ENCODE results near the gene LDAH. TPM values are rescaled to one million over a fixed set of nuclear protein-coding genes. Genes with fewer than 3 reads are reported as not detected.

LDAH gene
- 11.5 and 16.2 TPM in 2 replicates for total RNA-seq

DNA sequence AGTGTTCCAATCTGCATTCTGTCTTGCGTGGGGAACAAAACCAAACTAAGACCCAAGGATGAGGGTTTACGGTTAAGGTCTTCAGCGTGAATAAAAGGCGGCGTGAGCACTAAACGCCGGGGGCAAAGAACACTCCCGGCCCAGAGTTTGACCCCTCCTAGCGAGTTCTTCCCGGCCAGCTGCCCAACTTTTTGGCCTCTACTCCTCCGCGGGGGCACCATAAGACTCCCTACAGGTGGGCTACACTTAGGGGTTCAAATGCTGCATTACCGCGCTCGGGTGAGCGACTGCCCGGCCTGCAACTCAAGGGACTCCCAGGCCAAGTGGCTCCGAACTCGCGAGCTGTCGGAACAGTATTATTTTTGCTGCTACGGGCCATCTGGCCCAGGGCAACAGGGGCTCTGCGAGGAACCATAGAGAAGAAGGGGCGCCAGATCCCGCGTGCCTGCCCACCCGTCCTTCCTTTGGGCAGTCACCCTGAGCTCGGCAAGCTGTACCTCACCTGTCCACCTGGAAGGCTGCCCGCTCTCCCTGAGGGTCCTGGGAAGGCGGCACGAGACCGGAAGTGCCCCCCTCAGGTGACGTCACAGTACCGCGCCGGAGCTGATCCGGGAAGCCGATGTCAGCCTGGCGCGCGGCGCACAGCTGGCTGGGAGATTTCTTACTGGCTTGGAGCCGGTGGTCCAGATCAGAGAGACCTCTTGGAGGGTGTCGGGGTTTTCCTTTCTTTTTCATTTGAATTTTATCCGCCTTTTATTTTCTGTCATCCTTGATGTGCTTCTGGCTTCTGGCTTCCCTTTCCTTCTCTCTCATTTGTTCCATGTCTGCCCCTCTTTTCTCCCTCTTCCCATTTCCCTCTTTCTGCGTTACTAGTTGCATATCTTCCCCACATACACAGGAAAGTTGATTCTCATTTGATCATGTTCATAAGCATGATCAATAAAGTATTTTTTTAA, at the start of gene LDAH:
TSS of gene LDAH (minus strand) at position 567 of the 956 bp plus-strand sequence. CDS start 21,638 bp downstream, outside the sequence.

DNA sequence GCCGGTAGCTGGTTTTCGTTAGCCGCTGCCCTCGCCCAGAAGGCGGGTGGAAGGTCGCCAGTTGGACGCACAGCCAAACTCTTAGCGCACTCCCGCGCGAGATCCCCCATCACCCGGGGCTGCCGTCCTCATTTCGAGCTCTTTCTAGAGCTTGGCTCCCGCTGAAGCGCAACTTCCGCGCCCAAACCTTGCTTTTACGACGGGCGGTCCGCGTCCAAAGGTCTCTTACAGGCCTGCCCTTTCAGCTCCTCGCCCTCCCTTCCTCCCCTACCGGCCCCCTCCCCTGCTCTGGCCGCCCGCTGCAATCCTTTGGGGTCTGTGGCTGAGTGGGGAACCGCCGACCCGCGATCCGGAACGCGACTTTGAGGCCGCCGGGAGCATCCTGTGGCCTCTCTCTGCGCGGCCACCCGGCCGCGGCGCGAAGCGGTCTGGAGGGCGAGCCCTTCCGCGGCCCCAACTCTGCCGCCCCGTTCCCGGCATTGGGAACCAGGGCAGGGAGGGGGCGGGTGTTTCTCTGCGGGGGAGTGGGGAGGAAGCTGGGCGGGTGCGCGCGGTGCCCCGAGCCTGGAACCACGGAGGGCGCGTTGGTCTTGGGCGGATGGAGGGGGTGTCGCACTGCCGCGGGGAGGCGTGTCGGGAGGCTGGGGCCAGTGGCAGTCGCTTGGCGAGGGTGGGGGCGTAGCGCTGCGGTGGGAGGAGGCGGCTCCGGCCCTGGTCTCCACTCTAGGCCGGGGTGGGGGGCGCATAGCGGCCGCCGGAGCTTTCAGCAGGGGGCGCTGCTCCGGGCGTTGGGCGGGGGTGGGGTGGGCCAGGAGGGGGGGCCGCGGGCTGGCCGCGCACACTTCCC, 156.4 kb downstream of the LDAH start, which contains the start of gene GDF7:
TSS of gene GDF7 (plus strand) at position 841 of the 847 bp plus-strand sequence. CDS start 96 bp downstream, outside the sequence.

DNA sequence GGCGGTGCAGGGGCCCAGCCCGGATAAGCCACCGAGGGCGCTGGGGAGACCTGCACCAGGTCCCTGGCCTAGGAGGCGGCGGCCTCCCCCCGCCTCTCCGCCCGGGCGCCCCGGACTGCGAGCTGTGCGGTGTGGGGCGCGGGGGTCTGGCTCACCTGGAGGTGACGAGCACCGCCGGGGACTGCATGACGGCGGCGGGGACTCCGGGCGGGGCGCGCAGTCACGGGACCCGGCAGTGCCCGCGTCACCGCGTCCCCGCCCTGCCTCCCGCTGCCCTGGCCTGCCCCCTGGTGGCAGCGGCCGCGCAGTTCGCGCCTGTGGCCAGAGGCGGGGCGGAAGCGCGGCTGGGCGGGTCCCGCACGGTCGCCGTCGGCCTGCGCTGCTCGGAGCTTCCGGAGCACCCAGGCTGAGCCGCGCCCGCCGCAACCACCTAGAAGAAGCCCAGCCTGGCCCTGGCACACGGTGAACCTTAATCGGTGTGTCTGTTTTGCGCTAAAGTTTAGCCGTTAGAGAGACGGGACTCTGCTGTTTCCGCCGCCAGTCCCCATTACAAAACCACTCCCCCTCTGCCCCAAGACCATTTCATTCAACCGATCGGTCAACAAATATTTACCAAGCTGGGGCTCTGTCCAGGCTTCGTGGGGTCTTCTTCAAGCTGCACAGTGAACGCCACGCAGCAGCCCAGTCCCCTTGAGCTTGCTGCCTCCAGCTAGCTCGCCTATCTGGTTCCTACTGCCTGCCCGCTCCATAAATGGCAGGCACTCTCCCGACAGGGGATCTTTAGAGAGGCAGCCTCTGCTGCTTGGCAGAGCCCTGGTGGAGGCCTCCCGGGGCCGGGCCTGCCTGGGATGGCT, 171.8 kb downstream of the LDAH start, which contains the start of gene HS1BP3:
TSS of gene HS1BP3 (minus strand) at position 222 of the 854 bp plus-strand sequence. CDS start at position 187, 35 bp downstream.

Other genes starting within 250 kb of the LDAH start
- 23.3 and 29.8 TPM in 2 replicates for gene HS1BP3, start 172.0 kb downstream of the LDAH start, total RNA-seq
- gene GDF7, start 156.0 kb downstream of the LDAH start, total RNA-seq, result under 0.01 TPM in 1 of 2 replicates, not detected in the other
- gene APOB, start 221.0 kb upstream of the LDAH start, total RNA-seq, result 0.39 and 0.56 TPM in 2 replicates

All from cardiac ventricle fibroblast (primary cell).